HUES64 (cell line): ENCODE measurements around the gene MB. TPM values are rescaled to one million over a fixed set of nuclear protein-coding genes. Genes with fewer than 3 reads are reported as not detected.
"Not testable (repeated sequence)": the region's sequence is repeated elsewhere in the genome, so short reads cannot be mapped to it uniquely, and the experiment has no call there.

Experiments
- H3K27ac ChIP-seq: 2 replicates; pipeline ENCODE4 v1.7.0; 2013; ENCODE audit warnings: low read depth, low read length, inconsistent platforms
- H3K27me3 ChIP-seq: 2 replicates; pipeline ENCODE4 v1.6.1; 2013; ENCODE audit warnings: mild to moderate bottlenecking, low read length; ENCODE audit not compliant: insufficient read depth
- H3K36me3 ChIP-seq: 2 replicates; pipeline ENCODE4 v1.6.1; 2013; ENCODE audit warnings: mild to moderate bottlenecking, low read length; ENCODE audit not compliant: insufficient read depth
- H3K4me1 ChIP-seq: 2 replicates; pipeline ENCODE4 v1.6.1; 2013; ENCODE audit warnings: mild to moderate bottlenecking, low read length, moderate library complexity; ENCODE audit not compliant: insufficient read depth
- H3K4me3 ChIP-seq: 2 replicates; pipeline ENCODE4 v1.5.1; 2013; ENCODE audit warnings: mild to moderate bottlenecking, low read length, moderate library complexity
- H3K9ac ChIP-seq: 2 replicates; pipeline ENCODE4 v1.6.1; 2013; ENCODE audit warnings: mild to moderate bottlenecking, low read depth, low read length
- H3K9me3 ChIP-seq: 2 replicates; pipeline ENCODE4 v1.6.1; 2013; ENCODE audit warnings: low read depth, low read length; ENCODE audit not compliant: insufficient read depth
- WGBS: fragments of 150-250, 120-280 bp; methylation state at CpG from one replicate; pipeline ENCODE4 v1.1.7; 2013; ENCODE audit warnings: missing lambda C conversion rate; 5-methylcytosine and 5-hydroxymethylcytosine counted together
- polyA plus RNA-seq, 2 experiments: library from polyadenylated mRNA; stranded (reverse); fragments of 50-300 nt; gene quantifications; one replicate each; pipeline ENCODE4 v1.2.3, GENCODE V29; 2013

The MB gene
- polyA plus RNA-seq (2013, experiment 1 of 2) = not detected
- 0.38 TPM for polyA plus RNA-seq (2013, experiment 2 of 2)

GRCh38 chr22:35617137-35617755, at the start of gene MB:
MB (minus strand) TSS chr22:35617329; CDS start chr22:35617257, 72 bp downstream.
- Histone ChIP-seq H3K36me3 (no peaks in the 10 kb centered on the region), H3K9me3 (no peaks in the 10 kb centered on the region), H3K9ac (no peak within 1 kb of the TSS), H3K4me1 (no peaks in the 10 kb centered on the region), H3K27me3 (no peaks in the 10 kb centered on the region), H3K4me3 (no peak within 1 kb of the TSS), H3K27ac (no peak within 1 kb of the TSS)
- WGBS = 87% methylated on average over 16 of the region's 16 CpGs

- peaks cover 56% of the 10 kb centered on the region for H3K9me3 ChIP-seq
- not testable (repeated sequence) for H3K27ac ChIP-seq, H3K36me3 ChIP-seq, H3K4me3 ChIP-seq, H3K9ac ChIP-seq, H3K27me3 ChIP-seq
- 85% methylated on average over 1 of the region's 1 CpG for WGBS
- H3K4me1 ChIP-seq = peaks cover 20% of the 10 kb centered on the region
Observed at GRCh38 chr22:35666699-35667098, 49.6 kb upstream of the MB start.

- peaks cover 43% of the 10 kb centered on the region for H3K9me3 ChIP-seq
- no peak overlapping the region for H3K9ac ChIP-seq
- H3K4me1 ChIP-seq = peaks cover 24% of the 10 kb centered on the region
- no peak overlapping the region for H3K27ac ChIP-seq
- H3K36me3 ChIP-seq = no peaks in the 10 kb centered on the region
- WGBS = 97% methylated on average over 5 of the region's 5 CpGs
- H3K27me3 ChIP-seq = no peaks in the 10 kb centered on the region
- peak overlapping the region; percentile 22; the same call in 1 of the 2 replicates for H3K4me3 ChIP-seq
Observed at GRCh38 chr22:35664955-35665587, 47.9 kb upstream of the MB start.

GRCh38 chr22:35663371-35663770, 46.2 kb upstream of the MB start:
- no peaks in the 10 kb centered on the region for H3K36me3 ChIP-seq
- peaks cover 37% of the 10 kb centered on the region for H3K9me3 ChIP-seq
- WGBS = no CpG with 5 or more reads among the region's 3 CpGs
- H3K4me1 ChIP-seq = peaks cover 24% of the 10 kb centered on the region
- H3K27me3 ChIP-seq = no peaks in the 10 kb centered on the region
- peak overlapping the region; percentile 16; the same call in 1 of the 2 replicates for H3K27ac ChIP-seq
- no peak overlapping the region for H3K9ac ChIP-seq
- H3K4me3 ChIP-seq = peak overlapping the region; percentile 33

- H3K27me3 ChIP-seq = no peaks in the 10 kb centered on the region
- H3K27ac ChIP-seq = peak overlapping the region; percentile 16; the same call in 1 of the 2 replicates
- H3K36me3 ChIP-seq = no peaks in the 10 kb centered on the region
- H3K4me1 ChIP-seq = peaks cover 24% of the 10 kb centered on the region
- H3K9me3 ChIP-seq = peaks cover 37% of the 10 kb centered on the region
- WGBS = 66% methylated on average over 2 of the region's 2 CpGs
- H3K9ac ChIP-seq = no peak overlapping the region
- H3K4me3 ChIP-seq = peak overlapping the region; percentile 33; the same call in 1 of the 2 replicates
Observed at GRCh38 chr22:35662914-35663313, 45.8 kb upstream of the MB start.

- 94% methylated on average over 2 of the region's 2 CpGs for WGBS
- peaks cover 24% of the 10 kb centered on the region for H3K4me1 ChIP-seq
- H3K9me3 ChIP-seq = peaks cover 26% of the 10 kb centered on the region
- H3K36me3 ChIP-seq = no peaks in the 10 kb centered on the region
- no peak overlapping the region for H3K27ac ChIP-seq
- no peak overlapping the region for H3K9ac ChIP-seq
- H3K4me3 ChIP-seq = no peak overlapping the region
- H3K27me3 ChIP-seq = no peaks in the 10 kb centered on the region
Observed at GRCh38 chr22:35661464-35661863, 44.3 kb upstream of the MB start.

- no peak overlapping the region for H3K4me3 ChIP-seq
- no peak overlapping the region for H3K27ac ChIP-seq
- H3K4me1 ChIP-seq = peaks cover 24% of the 10 kb centered on the region
- peaks cover 17% of the 10 kb centered on the region for H3K9me3 ChIP-seq
- H3K9ac ChIP-seq = no peak overlapping the region
- no peaks in the 10 kb centered on the region for H3K27me3 ChIP-seq
- H3K36me3 ChIP-seq = no peaks in the 10 kb centered on the region
- WGBS = 95% methylated on average over 2 of the region's 2 CpGs
Observed at GRCh38 chr22:35660291-35661127, 43.4 kb upstream of the MB start.

- Histone ChIP-seq H3K27me3 (no peaks in the 10 kb centered on the region), H3K9me3 (no peaks in the 10 kb centered on the region), H3K9ac (no peak overlapping the region), H3K4me3 (no peak overlapping the region), H3K27ac (no peak overlapping the region), H3K36me3 (no peaks in the 10 kb centered on the region), H3K4me1 (peaks cover 15% of the 10 kb centered on the region)
- 91% methylated on average over 4 of the region's 5 CpGs for WGBS
Observed at GRCh38 chr22:35657571-35658312, 40.6 kb upstream of the MB start.

- H3K27ac ChIP-seq = no peak overlapping the region
- H3K27me3 ChIP-seq = no peaks in the 10 kb centered on the region
- no peak overlapping the region for H3K4me3 ChIP-seq
- H3K36me3 ChIP-seq = no peaks in the 10 kb centered on the region
- peaks cover under 1% of the 10 kb centered on the region; the same call in 1 of the 2 replicates for H3K4me1 ChIP-seq
- 85% methylated on average over 5 of the region's 5 CpGs for WGBS
- no peak overlapping the region for H3K9ac ChIP-seq
- H3K9me3 ChIP-seq = no peaks in the 10 kb centered on the region
Observed at GRCh38 chr22:35656284-35656752, 39.2 kb upstream of the MB start.

GRCh38 chr22:35653824-35654223, 36.7 kb upstream of the MB start:
- Histone ChIP-seq H3K4me3 (no peak overlapping the region), H3K4me1 (peaks cover 1% of the 10 kb centered on the region; the same call in 1 of the 2 replicates), H3K36me3 (no peaks in the 10 kb centered on the region), H3K9ac (no peak overlapping the region), H3K9me3 (peaks cover 4% of the 10 kb centered on the region; the same call in 1 of the 2 replicates), H3K27me3 (no peaks in the 10 kb centered on the region), H3K27ac (no peak overlapping the region)
- 87% methylated on average over 1 of the region's 1 CpG for WGBS
